K562 treated with DMSO at 1 percent for 12 hours (cell line): ENCODE measurements around the gene PES1. TPM values are rescaled to one million over a fixed set of nuclear protein-coding genes. Genes with fewer than 3 reads are reported as not detected.

Experiments
- total RNA-seq: library from RNA; unstranded; fragments of 300-600 nt; gene quantifications from 2 replicates; pipeline ENCODE4 v1.2.3, GENCODE V29; 2022; ENCODE audit not compliant: insufficient read depth

The PES1 gene
- total RNA-seq = 31.6 and 45.9 TPM in 2 replicates

DNA sequence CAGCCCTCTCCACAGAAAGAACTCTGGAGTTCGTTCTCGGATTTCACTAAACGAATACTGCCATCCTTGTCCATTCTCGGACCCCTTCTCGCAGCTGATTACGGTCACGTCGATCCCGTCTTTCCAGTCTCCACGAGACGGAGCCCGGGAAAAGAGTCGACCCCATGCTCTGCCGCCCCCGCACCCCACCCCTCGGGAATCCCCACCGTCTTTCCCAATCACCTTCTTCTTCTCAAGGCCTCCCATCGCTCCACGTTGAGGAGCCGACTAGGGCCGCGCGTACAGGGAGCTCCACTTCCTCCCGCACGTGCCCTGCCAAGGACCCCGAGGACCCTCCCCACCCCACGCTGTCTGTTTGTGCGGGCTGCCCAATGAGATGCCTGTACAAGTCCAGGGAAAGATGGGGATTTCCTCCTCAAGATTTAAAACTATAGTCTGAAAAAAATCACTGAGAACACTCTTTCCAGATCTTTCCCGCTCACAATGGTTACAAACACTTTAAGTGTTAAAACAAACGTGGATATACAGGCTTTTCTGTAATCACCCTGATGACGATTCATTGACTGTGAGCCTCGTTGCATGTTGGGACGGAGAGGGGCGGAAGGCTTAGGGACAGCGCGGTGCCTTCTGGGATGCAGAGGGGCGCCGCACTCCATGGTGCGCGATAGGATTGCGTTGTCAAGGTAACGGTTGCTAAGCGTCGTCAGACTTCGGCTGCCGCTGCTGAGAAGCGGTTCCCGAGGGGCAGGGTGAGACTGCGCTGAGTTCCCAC, at the start of gene PES1:
TSS of gene PES1 (minus strand) at position 323 of the 772 bp plus-strand sequence. CDS start at position 246, 77 bp downstream.

DNA sequence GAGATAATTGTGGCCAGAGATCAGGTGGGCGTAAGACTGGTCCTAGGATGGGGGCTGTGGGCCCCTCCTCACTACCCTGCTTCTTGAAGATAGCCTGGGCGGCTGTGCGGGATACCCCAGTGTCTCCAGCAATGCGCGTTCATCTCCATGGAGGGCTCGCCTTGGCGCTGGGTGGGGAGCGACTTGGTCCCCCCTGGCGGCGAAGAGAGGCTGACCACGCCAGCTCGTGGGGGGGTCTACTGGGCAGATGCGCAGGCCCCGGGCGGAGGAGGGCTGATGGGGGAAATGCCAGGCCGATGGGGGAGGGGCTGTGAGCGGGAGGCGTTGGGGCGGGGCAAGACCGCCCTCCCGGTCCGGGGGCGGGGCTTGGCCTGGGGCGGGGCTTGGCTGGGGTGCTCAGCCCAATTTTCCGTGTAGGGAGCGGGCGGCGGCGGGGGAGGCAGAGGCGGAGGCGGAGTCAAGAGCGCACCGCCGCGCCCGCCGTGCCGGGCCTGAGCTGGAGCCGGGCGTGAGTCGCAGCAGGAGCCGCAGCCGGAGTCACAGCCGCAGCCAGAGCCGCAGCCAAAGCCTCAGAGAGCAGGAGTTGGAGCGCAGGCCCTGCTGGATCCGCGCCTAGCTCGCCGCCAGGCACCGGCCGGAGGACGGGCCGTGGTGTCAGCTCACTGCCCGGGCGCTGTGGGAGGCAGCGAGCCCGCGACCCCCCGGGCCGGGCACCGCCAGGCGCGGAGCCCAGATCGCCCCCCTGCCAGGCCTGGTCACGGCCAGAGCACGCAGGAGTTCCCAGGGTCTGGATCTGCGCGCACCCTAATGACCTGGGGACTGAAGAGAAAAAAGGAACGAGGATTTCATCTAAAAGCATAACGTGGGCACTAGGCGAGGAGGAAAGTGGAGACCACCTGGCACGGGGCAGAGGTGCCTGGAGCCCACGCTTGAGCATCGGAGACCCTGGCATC, 43.8 kb upstream of the PES1 start, which contains the start of gene SLC35E4:
TSS of gene SLC35E4 (plus strand) at position 509 of the 953 bp plus-strand sequence. CDS start 670 bp downstream, outside the sequence.

DNA sequence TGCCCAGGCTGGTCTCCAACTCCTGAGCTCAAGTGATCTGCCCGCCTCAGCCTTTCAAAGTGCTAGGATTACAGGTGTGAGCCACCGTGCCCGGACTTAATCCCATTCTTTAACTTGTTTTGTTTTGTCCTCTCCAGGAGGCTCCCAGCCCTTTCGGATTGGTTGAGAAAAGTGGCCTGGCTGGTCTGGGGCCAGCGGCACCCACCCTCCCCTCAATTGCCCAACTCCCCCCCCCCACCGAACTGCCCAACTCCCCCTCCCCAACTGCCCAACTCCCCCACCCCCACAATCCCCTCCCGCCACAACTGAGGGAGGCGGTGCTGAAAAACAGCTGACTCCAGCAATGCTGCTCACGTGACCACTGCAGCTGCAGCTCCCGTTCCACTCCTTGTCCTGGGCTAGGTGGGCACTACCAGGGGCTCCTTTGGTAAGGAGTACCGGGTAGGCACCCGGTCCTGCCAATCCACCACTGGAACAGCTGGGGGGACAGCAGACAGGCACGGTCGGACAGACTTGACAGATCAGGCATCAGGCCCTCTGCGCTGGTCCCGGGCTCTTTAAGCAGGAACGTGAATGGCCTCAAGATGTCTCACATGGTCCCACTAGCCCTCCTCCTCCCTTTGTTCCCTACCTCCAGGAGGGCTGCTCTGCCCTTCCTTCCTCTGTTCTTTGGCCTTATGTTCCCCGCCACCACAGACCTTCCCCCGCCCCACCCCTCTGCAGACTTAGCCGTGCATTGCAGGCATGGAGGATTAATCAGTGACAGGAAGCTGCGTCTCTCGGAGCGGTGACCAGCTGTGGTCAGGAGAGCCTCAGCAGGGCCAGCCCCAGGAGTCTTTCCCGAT, 15.0 kb upstream of the PES1 start, which contains the start of gene TCN2:
TSS of gene TCN2 (plus strand) at position 720 of the 845 bp plus-strand sequence. CDS start 158 bp downstream, outside the sequence.

DNA sequence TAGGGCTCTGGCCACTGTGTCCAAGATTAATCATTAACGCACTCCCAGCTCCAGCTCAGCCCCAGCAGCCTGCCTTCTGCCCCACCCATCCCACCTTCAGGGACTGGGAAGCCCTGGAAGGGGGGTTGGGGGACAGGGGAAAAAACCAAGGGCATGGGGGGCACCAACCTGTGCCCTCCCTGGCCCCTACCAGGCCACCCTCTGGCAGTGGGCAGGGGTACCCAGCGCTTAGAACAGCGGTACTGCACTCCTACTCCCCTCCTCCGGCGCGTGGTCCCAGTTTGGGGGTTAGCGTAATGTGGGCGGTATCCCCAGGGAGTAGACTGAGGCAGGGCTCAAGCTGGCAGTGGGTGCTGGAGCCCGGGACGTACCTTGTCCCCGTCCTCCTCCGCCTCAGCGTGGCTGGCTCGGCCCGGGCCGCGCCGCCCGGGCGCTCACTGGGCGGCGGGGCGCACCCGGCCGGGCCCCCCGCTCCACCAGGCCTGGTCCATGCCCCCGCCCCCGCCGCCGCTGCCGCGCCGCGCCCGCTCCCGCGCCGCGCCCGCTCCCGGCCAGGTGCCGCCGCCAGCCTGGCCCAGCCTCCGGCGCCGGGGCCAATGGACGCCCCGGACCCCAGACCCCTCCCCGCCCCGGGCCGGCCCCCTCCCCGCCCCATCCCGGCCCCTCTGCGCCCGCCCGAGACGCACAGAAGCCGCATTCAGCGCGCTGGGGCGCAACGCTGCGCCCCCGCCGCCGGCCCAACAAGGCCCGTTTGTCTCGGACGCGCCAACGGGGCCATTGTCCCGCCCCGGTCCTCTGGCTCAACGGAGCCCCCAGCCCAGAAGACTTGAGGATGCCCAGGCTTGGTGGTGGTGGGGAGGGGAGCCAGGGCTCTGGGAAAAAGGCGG, 17.4 kb downstream of the PES1 start, which contains the start of gene GAL3ST1:
TSS of gene GAL3ST1 (minus strand) at position 571 of the 887 bp plus-strand sequence. CDS start 17,273 bp downstream, outside the sequence.

DNA sequence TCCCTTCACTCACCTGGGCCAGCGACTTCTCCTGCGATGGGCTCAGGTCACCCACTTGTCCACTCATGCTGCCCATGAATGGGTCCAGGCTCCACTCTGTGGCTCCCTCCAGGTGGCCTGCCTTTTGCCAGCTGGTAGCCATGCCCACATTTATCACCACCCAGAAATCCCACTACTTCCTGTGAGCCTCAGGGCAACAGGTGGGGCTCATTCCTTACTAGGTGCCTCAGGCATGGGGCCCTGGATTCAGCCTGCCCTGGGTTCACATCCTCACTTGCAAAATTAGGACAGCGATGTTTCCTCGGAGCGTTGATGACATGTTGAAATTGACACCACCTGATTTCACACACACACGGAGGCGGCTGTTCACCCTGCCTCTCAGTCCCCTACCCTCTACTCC, 45.1 kb downstream of the PES1 start, which contains the start of gene SEC14L6:
TSS of gene SEC14L6 (minus strand) at position 126 of the 400 bp plus-strand sequence. CDS start at position 67, 59 bp downstream.

Other genes with a start within 250 kb of the PES1 start
- 26.8 and 65.5 TPM in 2 replicates for gene SF3A1, start 235.0 kb downstream of the PES1 start, total RNA-seq
- 1.8 and 2.8 TPM in 2 replicates for gene CCDC157, start 234.9 kb downstream of the PES1 start, total RNA-seq
- 3.4 and 7.5 TPM in 2 replicates for gene RNF215, start 204.5 kb downstream of the PES1 start, total RNA-seq
- gene SEC14L2, start 194.9 kb downstream of the PES1 start, total RNA-seq = 0.19 TPM in 1 of 2 replicates, not detected in the other
- gene MTFP1, start 166.1 kb downstream of the PES1 start, total RNA-seq = 35.8 and 45.6 TPM in 2 replicates
- gene SEC14L3, start 119.9 kb downstream of the PES1 start, total RNA-seq = not detected in 2 replicates
- gene SEC14L4, start 86.2 kb downstream of the PES1 start, total RNA-seq = not detected in 2 replicates
- gene SEC14L6, start 45.2 kb downstream of the PES1 start, total RNA-seq = 0.53 and 1.8 TPM in 2 replicates
- gene GAL3ST1, start 17.2 kb downstream of the PES1 start, total RNA-seq = 4.3 and 8.9 TPM in 2 replicates
- gene TCN2, start 15.3 kb upstream of the PES1 start, total RNA-seq = 3.8 and 4.0 TPM in 2 replicates
- 3.0 and 4.0 TPM in 2 replicates for gene SLC35E4, start 43.9 kb upstream of the PES1 start, total RNA-seq
- 1.3 and 3.8 TPM in 2 replicates for gene DUSP18, start 76.0 kb upstream of the PES1 start, total RNA-seq
- 9.7 and 18.4 TPM in 2 replicates for gene OSBP2, start 103.0 kb upstream of the PES1 start, total RNA-seq